Ishikawa (cell line): ENCODE measurements around the gene NKAIN2.

Experiments
- CEBPB ChIP-seq: IDR thresholded peaks from 2 replicates; pipeline ENCODE4 v1.6.1; 2012
- CREB1 ChIP-seq: IDR thresholded peaks from 2 replicates; pipeline ENCODE4 v1.6.1; 2012; ENCODE audit warnings: low read depth
- EP300 ChIP-seq: IDR thresholded peaks from 2 replicates; pipeline ENCODE4 v1.6.1; 2012; ENCODE audit warnings: borderline replicate concordance
- FOXM1 ChIP-seq: IDR thresholded peaks from 2 replicates; pipeline ENCODE4 v1.6.1; 2012; ENCODE audit warnings: low read depth, borderline replicate concordance
- TF ChIP-seq, protein P1 (sequence below): IDR thresholded peaks from 2 replicates; pipeline ENCODE4 v1.6.1; 2012; ENCODE audit warnings: low read depth, mild to moderate bottlenecking

DNA sequence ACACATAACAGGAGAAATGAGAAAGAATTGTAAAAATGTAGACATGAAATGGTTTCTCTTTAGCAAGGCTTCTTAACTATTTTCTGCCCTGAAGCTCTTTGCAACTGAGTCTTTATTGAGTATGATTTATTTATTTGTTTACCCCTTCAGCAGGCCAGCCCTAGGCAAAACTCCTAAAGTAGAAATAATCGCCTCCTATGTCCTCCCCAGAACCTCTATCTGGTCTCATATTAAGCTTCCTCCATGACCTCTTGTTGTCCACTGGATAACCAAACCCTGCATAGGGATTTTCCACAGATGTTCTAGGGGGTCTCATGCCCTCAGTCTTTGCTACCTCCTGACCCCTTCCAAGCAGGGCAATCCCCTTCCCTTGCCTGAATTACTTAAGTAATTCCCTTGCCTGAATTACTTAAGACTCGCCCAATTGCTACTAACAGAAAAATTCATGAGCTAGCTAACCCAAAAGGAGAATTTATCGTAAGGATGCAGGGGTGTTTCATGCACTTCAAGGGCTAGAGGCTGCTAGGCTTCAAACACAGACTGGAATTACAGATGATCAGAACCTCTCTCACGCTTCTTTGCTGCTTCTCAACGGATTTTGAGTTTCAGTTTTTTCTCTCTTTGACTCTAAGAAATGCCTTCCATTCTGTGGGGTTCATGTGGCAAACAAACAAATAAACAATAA is 732.6 kb downstream of the NKAIN2 start:
- TF ChIP-seq EP300 (no peak), FOXM1 (no peak), CREB1 (no peak), CEBPB (no peak)
- TF ChIP-seq, protein P1, sequence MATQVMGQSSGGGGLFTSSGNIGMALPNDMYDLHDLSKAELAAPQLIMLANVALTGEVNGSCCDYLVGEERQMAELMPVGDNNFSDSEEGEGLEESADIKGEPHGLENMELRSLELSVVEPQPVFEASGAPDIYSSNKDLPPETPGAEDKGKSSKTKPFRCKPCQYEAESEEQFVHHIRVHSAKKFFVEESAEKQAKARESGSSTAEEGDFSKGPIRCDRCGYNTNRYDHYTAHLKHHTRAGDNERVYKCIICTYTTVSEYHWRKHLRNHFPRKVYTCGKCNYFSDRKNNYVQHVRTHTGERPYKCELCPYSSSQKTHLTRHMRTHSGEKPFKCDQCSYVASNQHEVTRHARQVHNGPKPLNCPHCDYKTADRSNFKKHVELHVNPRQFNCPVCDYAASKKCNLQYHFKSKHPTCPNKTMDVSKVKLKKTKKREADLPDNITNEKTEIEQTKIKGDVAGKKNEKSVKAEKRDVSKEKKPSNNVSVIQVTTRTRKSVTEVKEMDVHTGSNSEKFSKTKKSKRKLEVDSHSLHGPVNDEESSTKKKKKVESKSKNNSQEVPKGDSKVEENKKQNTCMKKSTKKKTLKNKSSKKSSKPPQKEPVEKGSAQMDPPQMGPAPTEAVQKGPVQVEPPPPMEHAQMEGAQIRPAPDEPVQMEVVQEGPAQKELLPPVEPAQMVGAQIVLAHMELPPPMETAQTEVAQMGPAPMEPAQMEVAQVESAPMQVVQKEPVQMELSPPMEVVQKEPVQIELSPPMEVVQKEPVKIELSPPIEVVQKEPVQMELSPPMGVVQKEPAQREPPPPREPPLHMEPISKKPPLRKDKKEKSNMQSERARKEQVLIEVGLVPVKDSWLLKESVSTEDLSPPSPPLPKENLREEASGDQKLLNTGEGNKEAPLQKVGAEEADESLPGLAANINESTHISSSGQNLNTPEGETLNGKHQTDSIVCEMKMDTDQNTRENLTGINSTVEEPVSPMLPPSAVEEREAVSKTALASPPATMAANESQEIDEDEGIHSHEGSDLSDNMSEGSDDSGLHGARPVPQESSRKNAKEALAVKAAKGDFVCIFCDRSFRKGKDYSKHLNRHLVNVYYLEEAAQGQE: no peak
